ENCODE measurements around the gene CD8B.

Gene CD8B

DNA sequence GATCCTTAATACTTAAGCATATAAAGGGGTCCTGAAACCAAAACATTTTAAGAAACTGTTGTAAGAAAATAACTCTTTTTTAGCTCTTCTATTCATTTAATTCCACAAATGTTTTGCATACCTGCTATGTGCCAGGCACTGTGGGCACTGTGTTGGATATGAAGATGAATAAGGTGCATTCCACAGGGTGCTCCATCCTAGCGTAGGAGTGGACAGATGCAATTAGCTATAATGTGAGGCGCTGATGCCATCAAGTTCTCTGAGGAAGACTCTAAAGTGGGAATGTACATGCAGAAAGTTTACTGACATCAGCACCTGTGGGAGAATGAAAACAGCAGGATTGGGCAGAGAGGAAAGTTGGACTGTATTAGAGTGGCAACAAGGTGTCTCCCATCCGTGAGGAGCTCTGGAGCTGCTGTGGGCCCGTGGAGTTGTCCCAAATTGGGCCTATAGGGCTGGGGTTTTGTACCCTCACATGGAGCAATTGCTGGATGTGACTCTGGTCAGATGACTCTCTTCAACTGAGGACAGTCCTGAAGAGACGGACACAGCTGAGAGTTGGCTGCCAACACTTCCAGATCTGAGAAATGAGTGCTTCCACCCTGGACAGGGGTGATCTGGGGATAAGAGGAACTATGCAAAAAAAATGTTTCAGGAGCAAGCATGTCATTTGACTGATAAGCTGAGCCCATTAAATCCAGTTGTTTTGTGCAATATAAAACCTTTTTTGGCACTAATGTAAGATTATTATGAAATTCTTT is 93.3 kb downstream of the CD8B start:
- no peak for DNase-seq

All from NCI-H1436 treated with DMSO at 0.1 percent for 48 hours (cell line).